ENCODE data around the gene ENC1.

ENC1 gene

GRCh38 chr5:74655716-74656115 lies 15.2 kb upstream of the ENC1 start:
- DNase-seq (ENCODE audit: low spot score) = no peak

- DNase-seq (ENCODE audit: low spot score) = no peak
Observed at GRCh38 chr5:74655206-74655605, 14.7 kb upstream of the ENC1 start.

GRCh38 chr5:74653991-74654390 lies 13.5 kb upstream of the ENC1 start:
- DNase-seq (ENCODE audit: low spot score) = no peak

GRCh38 chr5:74652576-74652975 lies 12.0 kb upstream of the ENC1 start:
- DNase-seq (ENCODE audit: low spot score) = no peak

GRCh38 chr5:74651710-74652109 lies 11.2 kb upstream of the ENC1 start:
- DNase-seq (ENCODE audit: low spot score) = no peak

GRCh38 chr5:74649421-74649973 lies 9.0 kb upstream of the ENC1 start:
- no peak for DNase-seq (ENCODE audit: low spot score)

- peak; percentile 51 for DNase-seq (ENCODE audit: low spot score)
Observed at GRCh38 chr5:74648835-74649293, 8.3 kb upstream of the ENC1 start.

GRCh38 chr5:74647096-74647495 lies 6.6 kb upstream of the ENC1 start:
- no peak for DNase-seq (ENCODE audit: low spot score)

- no peak for DNase-seq (ENCODE audit: low spot score)
Observed at GRCh38 chr5:74643111-74643562, 2.6 kb upstream of the ENC1 start.

GRCh38 chr5:74642543-74642863 lies 2.0 kb upstream of the ENC1 start:
- DNase-seq (ENCODE audit: low spot score) = no peak

GRCh38 chr5:74641735-74642542 lies 1.4 kb upstream of the ENC1 start:
- DNase-seq (ENCODE audit: low spot score) = peak; percentile 18

- no peak for DNase-seq (ENCODE audit: low spot score)
Observed at GRCh38 chr5:74640954-74641734, 616 bp upstream of the ENC1 start.

- DNase-seq (ENCODE audit: low spot score) = peak; percentile 14
Observed at GRCh38 chr5:74639807-74640449, 600 bp downstream of the ENC1 start.

- no peak for DNase-seq (ENCODE audit: low spot score)
Observed at GRCh38 chr5:74638970-74639806, 1.3 kb downstream of the ENC1 start.

- DNase-seq (ENCODE audit: low spot score) = no peak
Observed at GRCh38 chr5:74638544-74638969, 2.0 kb downstream of the ENC1 start.

- no peak for DNase-seq (ENCODE audit: low spot score)
Observed at GRCh38 chr5:74636552-74636951, 4.0 kb downstream of the ENC1 start.

GRCh38 chr5:74636149-74636548 lies 4.4 kb downstream of the ENC1 start:
- DNase-seq (ENCODE audit: low spot score) = no peak

GRCh38 chr5:74634611-74635286 lies 5.8 kb downstream of the ENC1 start:
- no peak for DNase-seq (ENCODE audit: low spot score)

GRCh38 chr5:74633695-74634094 lies 6.8 kb downstream of the ENC1 start:
- DNase-seq (ENCODE audit: low spot score) = no peak

- DNase-seq (ENCODE audit: low spot score) = no peak
Observed at GRCh38 chr5:74632947-74633356, 7.6 kb downstream of the ENC1 start.

Data from CD4-positive, alpha-beta T cell treated with Interleukin-6 at 100 ng/mL for 8 hours (primary cell).